Stimulated activated CD8-positive, alpha-beta memory T cell treated with anti-CD3 and anti-CD28 coated beads, Interleukin-15, amount 100 ng/mL, for 24 hours (primary cell): ENCODE measurements around the gene TMEM250.
A peak's percentile ranks its signal among the peaks of the same experiment; 100 is the strongest.

Source experiments
- DNase-seq: peaks from one replicate; pipeline ENCODE4 v3.0.0-alpha.2; 2020; ENCODE audit warnings: low read depth

Gene TMEM250

DNA sequence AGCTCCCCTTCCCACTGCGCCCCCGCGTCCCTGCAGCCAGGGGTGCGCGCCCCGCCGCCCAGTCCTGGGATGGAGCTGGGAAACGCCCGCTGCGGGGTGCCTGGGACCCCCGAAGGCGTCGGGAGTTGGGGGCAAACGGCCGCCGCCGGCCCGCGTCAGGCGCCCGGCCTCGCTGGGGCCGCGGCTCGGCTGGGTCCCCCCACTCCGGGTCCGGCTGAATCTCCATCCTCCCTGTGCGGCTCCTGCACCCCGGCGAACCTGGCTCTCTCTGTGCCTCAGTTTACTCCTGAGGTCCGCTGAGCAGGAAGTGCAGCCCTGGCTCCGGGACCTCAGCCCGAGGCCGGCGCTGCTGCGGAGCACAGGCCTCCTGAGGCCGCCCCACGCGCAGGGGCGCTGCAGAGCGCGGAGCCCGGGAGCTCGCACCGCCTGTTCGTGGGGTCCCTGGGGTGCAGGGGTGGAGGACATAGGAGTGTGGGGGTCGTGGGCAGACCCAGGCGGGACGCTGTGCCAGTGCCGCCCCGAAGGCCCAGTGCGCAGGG is 13.9 kb upstream of the TMEM250 start:
- DNase-seq = no peak

DNA sequence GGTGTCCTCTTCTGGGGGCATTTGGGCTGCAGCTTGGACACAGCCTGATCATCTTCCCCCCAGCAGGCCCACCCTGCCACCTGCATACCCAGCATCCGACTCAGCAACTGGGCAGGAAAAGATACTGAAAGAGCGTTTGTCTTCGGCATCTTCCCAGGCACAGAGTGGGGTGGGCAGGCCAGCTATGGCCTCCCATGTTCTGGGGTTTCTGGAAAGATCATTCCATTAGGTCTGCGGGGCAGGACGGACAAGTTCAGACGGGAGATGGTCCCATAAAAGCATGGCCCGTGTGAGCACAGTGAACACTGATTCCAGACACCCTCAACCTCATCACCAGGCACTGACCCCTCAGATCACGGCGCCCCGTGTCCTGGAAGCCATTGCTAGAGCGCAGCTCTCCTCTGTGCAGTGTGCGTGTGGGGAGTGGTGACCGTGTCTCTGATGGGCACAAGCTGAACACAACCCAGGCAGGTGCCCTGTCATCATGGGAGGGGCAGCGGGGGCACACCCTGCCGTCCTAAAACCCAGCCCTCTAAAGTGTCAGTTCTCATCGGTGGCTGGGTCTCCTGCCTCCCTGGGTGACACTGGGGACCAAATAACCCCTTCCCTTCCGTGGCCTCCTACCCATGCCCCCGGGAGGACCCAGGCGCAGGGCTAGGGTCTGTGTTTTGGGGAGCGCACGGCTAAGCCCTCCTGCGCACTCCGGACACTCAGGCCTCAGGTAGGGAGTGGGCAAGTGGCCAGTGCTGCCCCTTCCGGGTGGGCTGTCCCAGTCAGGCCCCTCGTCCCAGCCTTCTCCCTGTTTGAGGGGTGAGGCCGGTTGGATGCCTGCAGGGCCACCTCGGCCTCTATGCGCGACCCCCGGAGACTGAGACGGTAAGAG is 13.2 kb upstream of the TMEM250 start:
- DNase-seq = no peak

GRCh38 chr9:136129176-136129575 is 10.5 kb upstream of the TMEM250 start:
- DNase-seq = no peak

GRCh38 chr9:136128436-136128835 is 9.8 kb upstream of the TMEM250 start:
- no peak for DNase-seq

- no peak for DNase-seq
These were observed 8.6 kb upstream of the TMEM250 start for GRCh38 chr9:136127313-136127712.

GRCh38 chr9:136124976-136125692 is 6.5 kb upstream of the TMEM250 start:
- no peak for DNase-seq

GRCh38 chr9:136122425-136123383 is 4.0 kb upstream of the TMEM250 start:
- peak; percentile 53 for DNase-seq

GRCh38 chr9:136121801-136122200 is 3.1 kb upstream of the TMEM250 start:
- DNase-seq = no peak

GRCh38 chr9:136120438-136120844 is 1.8 kb upstream of the TMEM250 start:
- no peak for DNase-seq

GRCh38 chr9:136119883-136120393 is 1.3 kb upstream of the TMEM250 start:
- DNase-seq = no peak

DNA sequence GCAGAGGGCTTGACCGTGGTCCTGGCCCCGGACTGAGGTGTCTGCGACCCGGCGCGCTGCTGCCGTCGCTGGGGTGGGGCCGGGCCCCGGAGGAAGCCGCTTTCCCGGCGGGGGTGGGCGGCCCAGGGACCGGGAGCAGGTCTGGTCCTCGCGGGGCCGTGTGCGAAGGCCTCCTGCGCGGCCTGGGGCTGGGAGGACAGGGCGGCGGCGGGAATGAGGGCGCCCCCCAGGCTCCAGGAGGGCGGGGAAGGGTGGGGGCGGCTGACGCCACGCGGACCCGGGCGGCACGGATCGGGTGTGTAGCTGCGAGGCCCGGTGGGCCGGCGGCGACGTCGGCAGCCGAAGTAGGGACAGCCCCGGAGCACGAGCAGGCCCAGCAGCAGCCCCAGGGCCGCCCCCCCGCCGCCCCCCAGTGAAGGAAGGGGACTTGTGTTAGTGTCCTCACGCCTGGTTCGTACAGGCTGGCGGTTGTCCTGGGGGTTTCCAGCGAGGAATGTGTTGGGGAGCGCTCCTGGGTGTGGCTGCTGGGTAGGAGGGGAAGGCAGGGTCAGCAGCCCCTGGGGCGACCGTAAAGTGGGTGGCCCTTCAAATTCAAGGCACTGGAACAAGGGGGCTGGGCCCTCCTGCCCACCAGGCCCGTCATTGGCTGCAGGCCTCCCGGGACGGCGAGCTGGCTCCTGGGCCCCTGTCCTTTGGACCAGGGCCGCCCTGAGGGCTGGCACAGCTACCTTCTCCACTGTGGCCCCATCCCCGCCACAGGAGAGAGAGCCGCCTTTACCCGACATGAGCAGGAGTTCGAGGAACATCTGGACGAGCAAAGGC is 597 bp upstream of the TMEM250 start:
- DNase-seq = no peak

- no peak for DNase-seq
These were observed 757 bp downstream of the TMEM250 start for GRCh38 chr9:136117916-136118319.

- no peak for DNase-seq
These were observed 1.3 kb downstream of the TMEM250 start for GRCh38 chr9:136117291-136117915.

DNA sequence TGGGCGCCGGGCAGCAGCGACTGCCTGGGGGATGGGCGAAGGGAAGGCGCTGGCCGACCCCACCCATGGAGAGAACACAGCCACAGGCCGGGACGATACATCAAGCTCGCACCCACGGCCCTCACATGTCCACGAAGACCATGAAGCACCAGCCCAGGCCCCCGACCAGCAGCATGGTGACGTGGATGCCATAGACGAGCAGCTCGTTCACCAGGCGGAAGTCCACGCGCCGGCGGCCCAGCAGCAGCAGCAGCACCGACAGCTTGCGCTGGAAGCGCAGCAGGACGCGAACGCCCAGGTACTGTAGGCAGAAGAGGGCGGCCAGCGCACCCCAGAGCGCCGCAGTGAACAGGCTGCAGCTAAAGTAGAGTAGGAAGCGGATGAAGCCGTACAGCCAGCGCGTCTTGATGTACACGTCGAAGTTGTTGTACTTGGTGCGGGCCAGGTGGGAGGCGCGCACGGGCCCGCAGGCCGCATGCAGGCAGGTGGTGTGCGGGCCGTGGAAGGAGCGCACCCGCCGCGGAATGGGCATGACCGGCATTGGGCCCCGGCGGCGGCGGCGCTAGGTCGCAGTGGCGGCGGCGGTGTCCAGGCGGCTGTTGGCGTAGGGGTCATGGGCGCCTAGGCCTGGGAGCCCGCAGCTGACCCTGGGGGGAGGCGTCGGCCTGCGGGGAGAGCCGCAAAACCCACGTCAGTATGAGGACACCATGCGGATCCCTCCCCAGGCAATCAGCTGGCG is 2.1 kb downstream of the TMEM250 start:
- no peak for DNase-seq

DNA sequence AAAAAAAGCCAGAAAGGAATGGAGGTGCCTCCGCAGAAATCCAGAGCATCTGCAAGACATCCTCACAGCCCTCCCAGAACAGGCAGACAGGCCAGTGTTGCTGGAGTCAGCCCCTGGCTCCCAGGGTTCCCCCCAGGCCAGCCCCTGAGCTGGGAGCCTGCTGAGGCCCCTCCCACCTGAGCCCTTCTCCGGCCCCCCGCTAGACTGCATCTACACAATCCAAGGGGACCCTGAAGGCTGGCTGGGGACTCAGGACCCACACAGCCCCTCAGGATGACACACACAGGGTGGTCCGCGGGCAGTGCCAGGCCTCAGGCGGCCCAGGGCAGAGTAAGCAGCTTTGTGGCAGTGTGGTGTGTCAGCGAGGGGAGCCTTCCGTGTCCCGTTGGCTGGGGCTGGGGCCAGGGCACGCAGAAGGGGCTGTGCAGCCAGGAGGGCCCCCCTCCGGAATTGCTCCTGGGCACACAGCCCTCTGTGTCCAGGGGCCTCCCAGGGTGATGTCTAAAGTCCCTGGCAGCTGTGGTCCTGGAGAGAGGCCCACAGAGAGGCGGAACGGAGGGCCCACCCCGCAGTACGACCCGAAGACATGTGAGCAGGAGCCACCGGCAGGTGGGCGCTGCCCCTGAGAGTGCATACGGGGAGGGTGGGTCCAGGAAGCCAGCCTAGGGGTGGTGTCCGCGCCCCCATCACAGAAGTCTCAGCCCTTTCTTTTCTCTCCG is 2.9 kb downstream of the TMEM250 start:
- DNase-seq = no peak

DNA sequence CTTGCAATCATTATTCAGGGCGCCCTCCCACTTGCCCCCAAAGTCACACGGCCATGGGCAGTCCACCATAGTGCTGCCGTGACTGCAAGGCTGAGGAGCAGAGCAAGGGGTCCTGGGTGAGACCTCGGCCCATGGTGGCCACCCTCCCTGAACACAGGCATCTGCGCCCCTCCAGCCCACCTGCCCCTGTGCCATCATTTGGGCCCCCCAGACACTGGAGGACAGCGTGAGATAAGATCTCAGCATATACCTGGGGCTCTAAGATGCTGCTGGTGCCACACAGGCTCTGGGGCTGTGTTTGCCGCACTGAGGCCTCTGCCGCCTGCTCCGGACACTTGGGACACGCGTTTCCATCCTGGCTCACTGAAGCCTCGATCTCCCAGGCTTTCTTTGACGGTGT is 3.5 kb downstream of the TMEM250 start:
- DNase-seq = no peak

DNA sequence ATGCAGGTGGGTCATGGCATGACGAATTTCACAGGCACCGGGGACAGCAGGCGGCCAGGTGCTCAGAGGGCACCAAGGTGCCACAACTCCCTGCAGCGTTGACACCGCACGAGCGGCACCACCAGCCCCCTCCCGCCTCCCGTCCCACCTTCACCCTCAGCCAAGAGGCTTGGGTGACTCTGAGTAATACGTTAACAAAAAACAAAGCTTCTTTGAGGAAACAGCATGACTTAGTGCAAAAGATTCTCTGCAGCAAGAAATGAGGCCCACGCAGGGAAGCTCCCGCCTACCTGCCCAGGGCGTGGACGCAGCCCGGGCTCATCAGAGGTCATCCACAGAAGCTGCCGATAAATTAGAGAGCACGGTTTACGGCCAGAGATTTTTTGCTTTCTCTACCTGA is 4.1 kb downstream of the TMEM250 start:
- DNase-seq = no peak

DNA sequence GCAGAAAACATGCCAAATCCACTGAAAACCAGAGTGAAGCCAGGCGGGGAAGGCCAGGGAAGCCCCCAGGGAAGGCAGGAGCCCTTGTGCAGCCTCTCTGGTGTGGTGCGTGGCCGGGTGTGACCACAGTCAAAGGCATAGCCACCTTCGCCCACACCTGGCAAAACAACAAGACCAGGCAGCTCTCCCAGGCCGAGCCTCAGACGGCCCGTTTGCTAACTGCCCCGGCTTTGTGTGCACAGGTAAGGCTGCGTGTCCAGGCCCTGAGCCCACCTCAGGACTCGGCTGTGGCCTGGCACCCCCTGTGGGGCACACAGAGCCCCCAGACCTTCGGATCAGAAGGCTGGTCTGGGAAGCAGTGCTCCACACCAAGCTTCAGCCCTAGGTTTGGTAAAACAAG is 6.1 kb downstream of the TMEM250 start:
- no peak for DNase-seq

DNA sequence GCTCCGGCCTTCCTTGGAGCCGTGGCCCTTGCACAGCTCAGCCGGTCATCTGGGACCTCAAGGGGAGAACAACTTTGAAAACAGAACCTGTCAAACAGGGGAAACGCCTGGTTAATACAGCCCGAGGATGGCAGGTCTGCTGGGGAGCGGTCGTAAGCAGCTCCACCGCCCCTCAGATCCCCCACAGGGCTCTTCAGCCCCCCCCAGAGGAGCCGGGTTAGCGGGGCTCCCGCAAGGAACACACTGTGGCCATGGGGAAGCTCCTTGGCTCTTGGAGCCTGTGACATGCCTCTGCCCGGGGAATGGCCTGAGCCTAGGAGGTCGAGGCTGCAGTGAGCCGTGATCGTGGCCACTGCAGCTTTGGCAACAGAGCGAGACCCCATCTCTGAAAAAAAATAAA is 6.8 kb downstream of the TMEM250 start:
- no peak for DNase-seq
